ENCODE measurements around the gene AGPS. TPM values are rescaled to one million over a fixed set of nuclear protein-coding genes. Genes with fewer than 3 reads are reported as not detected.

AGPS gene
- total RNA-seq, 2 experiments from 2014 or later, result 55.7 to 58.9 TPM

- ChIA-PET CTCF (interaction anchor here (0.7 kb wide), 1 partner anchor 62 kb away, joined by 3 read pairs; no protein-coding TSS in a partner anchor), POLR2A (no interaction called here)
- ATAC-seq, result no peak
- no peaks in the 10 kb centered on the region for H3K27me3 Mint-ChIP-seq
- DNase-seq, result no peak
- intact Hi-C loops (cut with micrococcal nuclease), result no loop called here
- H3K4me1 Mint-ChIP-seq (ENCODE audit: low read depth), result no peaks in the 10 kb centered on the region
- no peak overlapping the region for H3K4me3 Mint-ChIP-seq
- H3K9me3 Mint-ChIP-seq, result no peaks in the 10 kb centered on the region
- no peak overlapping the region for H3K27ac Mint-ChIP-seq
- no peaks in the 10 kb centered on the region for H3K36me3 Mint-ChIP-seq (ENCODE audit: low read depth)
- TF ChIP-seq, protein P1, sequence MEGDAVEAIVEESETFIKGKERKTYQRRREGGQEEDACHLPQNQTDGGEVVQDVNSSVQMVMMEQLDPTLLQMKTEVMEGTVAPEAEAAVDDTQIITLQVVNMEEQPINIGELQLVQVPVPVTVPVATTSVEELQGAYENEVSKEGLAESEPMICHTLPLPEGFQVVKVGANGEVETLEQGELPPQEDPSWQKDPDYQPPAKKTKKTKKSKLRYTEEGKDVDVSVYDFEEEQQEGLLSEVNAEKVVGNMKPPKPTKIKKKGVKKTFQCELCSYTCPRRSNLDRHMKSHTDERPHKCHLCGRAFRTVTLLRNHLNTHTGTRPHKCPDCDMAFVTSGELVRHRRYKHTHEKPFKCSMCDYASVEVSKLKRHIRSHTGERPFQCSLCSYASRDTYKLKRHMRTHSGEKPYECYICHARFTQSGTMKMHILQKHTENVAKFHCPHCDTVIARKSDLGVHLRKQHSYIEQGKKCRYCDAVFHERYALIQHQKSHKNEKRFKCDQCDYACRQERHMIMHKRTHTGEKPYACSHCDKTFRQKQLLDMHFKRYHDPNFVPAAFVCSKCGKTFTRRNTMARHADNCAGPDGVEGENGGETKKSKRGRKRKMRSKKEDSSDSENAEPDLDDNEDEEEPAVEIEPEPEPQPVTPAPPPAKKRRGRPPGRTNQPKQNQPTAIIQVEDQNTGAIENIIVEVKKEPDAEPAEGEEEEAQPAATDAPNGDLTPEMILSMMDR (IDR thresholded peaks at IDR 0.05), result no peak
Observed at GRCh38 chr2:177578454-177578853, 185.9 kb downstream of the AGPS start.

GRCh38 chr2:177579486-177580036, 187.0 kb downstream of the AGPS start:
- TF ChIP-seq, protein P1 (IDR thresholded peaks at IDR 0.05), result no peak
- intact Hi-C loops (cut with micrococcal nuclease), result no loop called here
- ATAC-seq (no peak), DNase-seq (no peak)
- CTCF ChIA-PET, result interaction anchor here (1.0 kb wide), 1 partner anchor 244 kb away, joined by 3 read pairs; no protein-coding TSS in a partner anchor
- H3K9me3 Mint-ChIP-seq, result no peaks in the 10 kb centered on the region
- H3K27me3 Mint-ChIP-seq, result no peaks in the 10 kb centered on the region
- no peaks in the 10 kb centered on the region for H3K36me3 Mint-ChIP-seq (ENCODE audit: low read depth)
- no peak overlapping the region for H3K4me3 Mint-ChIP-seq
- POLR2A ChIA-PET, result interaction anchor here (0.6 kb wide), 2 partner anchors 10 to 357 kb away, joined by 3 to 4 read pairs; no protein-coding TSS in a partner anchor
- H3K4me1 Mint-ChIP-seq (ENCODE audit: low read depth), result no peaks in the 10 kb centered on the region
- H3K27ac Mint-ChIP-seq, result no peak overlapping the region

- no peak for DNase-seq
- ChIA-PET POLR2A (no interaction called here), CTCF (interaction anchor here (1.4 kb wide), 1 partner anchor 46 kb away, joined by 3 read pairs; no protein-coding TSS in a partner anchor)
- no peaks in the 10 kb centered on the region for H3K4me1 Mint-ChIP-seq (ENCODE audit: low read depth)
- H3K4me3 Mint-ChIP-seq, result no peak overlapping the region
- TF ChIP-seq, protein P1 (IDR thresholded peaks at IDR 0.05), result no peak
- no peak overlapping the region for H3K27ac Mint-ChIP-seq
- ATAC-seq, result no peak
- H3K9me3 Mint-ChIP-seq, result no peaks in the 10 kb centered on the region
- peaks cover 1% of the 10 kb centered on the region for H3K27me3 Mint-ChIP-seq
- intact Hi-C loops (cut with micrococcal nuclease), result no loop called here
- H3K36me3 Mint-ChIP-seq (ENCODE audit: low read depth), result no peaks in the 10 kb centered on the region
Observed at GRCh38 chr2:177582000-177582399, 189.4 kb downstream of the AGPS start.

DNA sequence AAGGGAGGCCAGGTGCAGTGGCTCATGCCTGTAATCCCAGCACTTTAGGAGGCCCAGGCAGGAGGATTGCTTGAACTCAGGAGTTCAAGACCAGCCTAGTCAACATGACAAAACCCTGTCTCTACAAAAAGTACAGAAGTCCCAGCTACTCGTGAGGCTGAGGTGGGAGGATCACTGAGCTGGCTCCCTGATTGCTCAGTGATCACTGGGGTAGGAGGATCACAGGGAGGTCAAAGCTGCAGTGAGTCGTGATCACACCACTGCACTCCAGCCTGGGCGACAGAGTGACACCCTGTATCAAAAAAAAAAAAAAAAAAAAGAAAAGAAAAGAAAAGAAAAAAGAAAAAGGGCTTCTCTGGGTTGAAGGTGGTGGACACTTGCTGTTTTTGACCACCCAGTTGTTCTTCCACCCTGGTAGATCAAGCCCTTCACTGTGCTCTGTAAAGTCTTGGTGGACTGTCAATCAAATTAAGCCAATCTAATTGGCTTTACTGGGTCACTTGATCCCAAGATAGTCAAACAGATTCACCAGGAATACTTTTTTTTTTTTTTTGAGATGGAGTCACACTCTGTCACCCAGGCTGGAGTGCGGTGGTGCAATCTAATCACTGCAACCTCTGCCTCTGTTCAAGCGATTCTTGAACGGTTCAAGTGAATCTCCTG, 191.6 kb downstream of the AGPS start:
- Mint-ChIP-seq H3K4me3 (no peak overlapping the region), H3K27ac (no peak overlapping the region), H3K4me1 (ENCODE audit: low read depth) (no peaks in the 10 kb centered on the region), H3K36me3 (ENCODE audit: low read depth) (no peaks in the 10 kb centered on the region), H3K27me3 (peaks cover 1% of the 10 kb centered on the region), H3K9me3 (no peaks in the 10 kb centered on the region)
- no peak for DNase-seq
- ATAC-seq, result no peak
- CTCF ChIA-PET, result interaction anchor here (1.2 to 1.5 kb wide), 2 partner anchors 21 to 228 kb away, joined by 3 to 5 read pairs; no protein-coding TSS in a partner anchor
- intact Hi-C loops (cut with micrococcal nuclease), result no loop called here
- POLR2A ChIA-PET, result no interaction called here
- TF ChIP-seq, protein P1 (IDR thresholded peaks at IDR 0.05), result no peak

DNA sequence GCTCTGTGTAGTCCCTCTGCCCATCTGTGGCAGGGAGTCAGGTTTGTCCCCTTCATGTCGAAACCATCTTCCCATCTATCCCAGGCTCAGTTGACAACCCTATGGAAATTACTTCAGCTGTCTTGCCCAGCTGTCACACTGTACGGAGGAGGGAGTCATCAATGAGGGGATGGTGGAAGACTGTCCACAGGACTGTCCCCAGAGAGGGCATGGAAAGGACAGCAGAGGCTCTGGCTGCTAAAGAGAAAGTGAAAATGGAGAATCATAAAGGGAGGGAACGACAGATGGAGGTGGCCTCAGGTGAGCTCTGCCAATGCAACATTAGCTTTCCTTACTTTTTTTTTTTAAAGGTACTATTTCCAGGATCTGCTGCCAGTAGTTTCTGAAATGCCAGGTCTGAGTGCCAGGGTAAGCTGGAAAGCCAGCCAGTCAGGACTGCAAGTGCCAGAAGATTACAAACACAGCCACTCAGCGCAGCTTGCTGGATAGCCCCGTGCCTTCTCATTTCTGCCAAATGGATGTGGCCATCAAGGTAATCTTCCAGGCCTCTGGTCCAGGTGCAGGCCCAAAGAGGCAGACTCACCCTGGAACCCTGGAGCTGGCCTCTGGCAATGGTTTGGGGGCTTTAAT, 192.8 kb downstream of the AGPS start:
- ChIA-PET CTCF (interaction anchor here (1.2 to 1.5 kb wide), 2 partner anchors 19 to 229 kb away, joined by 3 to 5 read pairs; no protein-coding TSS in a partner anchor), POLR2A (interaction anchor here (0.6 kb wide), 1 partner anchor 82 kb away, joined by 3 read pairs; no protein-coding TSS in a partner anchor)
- Mint-ChIP-seq H3K4me3 (no peak overlapping the region), H3K9me3 (no peaks in the 10 kb centered on the region), H3K27me3 (peaks cover 1% of the 10 kb centered on the region), H3K4me1 (ENCODE audit: low read depth) (no peaks in the 10 kb centered on the region), H3K36me3 (ENCODE audit: low read depth) (no peaks in the 10 kb centered on the region), H3K27ac (no peak overlapping the region)
- intact Hi-C loops (cut with micrococcal nuclease), result no loop called here
- ATAC-seq (no peak), DNase-seq (no peak)
- TF ChIP-seq, protein P1 (IDR thresholded peaks at IDR 0.05), result no peak
